IPS DF 19.7 (cell line): Measurements from ENCODE around the gene HABP4.

Source experiments
- DNase-seq: peaks from one replicate; pipeline ENCODE4 v3.0.0-alpha.2; 2013; ENCODE audit warnings: low read depth, low spot score

Gene HABP4

GRCh38 chr9:96522366-96522765 is 72.4 kb downstream of the HABP4 start:
- no peak for DNase-seq

- no peak for DNase-seq
Measured at GRCh38 chr9:96523374-96523773, 73.4 kb downstream of the HABP4 start.

DNA sequence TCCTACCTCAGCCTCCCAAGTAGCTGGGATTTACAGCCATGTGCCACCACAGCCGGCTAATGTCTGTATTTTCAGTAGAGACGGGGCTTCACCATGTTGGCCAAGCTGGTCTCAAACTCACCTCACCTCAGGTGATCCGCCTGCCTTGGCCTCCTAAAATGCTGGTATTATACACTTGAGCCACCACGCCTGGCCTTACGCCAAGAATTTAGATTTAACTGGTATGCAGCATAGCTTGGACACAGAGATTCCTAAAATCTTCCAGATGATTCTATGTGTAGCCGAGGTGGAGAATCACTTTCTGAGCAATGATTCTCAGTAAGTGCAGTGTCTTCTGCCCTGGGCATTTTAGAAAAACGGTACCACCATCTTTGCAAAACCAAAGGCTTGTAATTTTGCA is 74.1 kb downstream of the HABP4 start:
- no peak for DNase-seq

GRCh38 chr9:96524764-96525163 is 74.8 kb downstream of the HABP4 start:
- DNase-seq = no peak

DNA sequence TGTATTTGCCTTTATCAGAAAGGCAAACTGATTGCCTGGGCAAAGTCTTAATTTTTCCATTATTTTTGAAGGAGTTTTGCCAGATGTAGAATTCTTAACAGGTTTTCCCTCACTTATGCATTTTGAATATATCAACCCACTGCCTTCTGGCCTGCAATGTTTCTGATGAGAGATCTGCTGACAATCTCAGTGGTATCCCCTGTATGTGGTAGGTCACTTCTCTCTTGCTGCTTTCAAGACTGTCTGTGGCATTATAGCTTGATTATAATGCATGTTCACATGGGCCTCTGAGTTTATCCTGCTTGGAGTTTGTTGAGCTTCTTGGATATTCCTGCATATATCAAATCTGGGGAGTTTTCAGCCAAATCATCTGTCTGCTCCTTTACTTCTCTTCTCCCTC is 82.2 kb downstream of the HABP4 start:
- no peak for DNase-seq

DNA sequence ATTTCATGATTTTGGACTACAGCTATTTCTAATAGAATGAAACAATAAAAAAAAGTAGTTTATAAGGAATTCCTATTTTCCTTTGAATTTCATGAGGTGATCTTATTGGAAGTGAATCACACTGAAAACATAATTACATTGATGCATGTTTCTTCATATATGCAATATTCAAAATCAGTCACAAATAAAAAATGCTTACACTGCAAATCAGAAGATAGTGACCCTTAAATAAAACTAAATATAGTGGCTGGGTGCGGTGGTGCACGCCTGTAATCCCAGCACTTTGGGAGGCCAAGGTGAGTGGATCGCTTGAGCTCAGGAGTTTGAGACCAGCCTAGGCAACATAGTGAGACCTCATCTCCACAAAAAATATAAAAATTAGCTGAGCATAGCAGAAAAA is 90.1 kb downstream of the HABP4 start:
- no peak for DNase-seq
